Measurements from ENCODE around the gene RPS19BP1. TPM values are rescaled to one million over a fixed set of nuclear protein-coding genes. Genes with fewer than 3 reads are reported as not detected.

RPS19BP1 gene
- total RNA-seq, 2 donors from 2014 or later = 61.4 to 111 TPM

- Histone ChIP-seq H3K36me3 (no peaks in the 10 kb centered on the region), H3K27me3 (no peaks in the 10 kb centered on the region), H3K9ac (ENCODE audit: low read depth in 2 of 2, low read length in 2 of 2) (peak overlapping the region in 1 of 2 donors; percentile 22), H3K9me3 (no peaks in the 10 kb centered on the region), H3K27ac (no peak overlapping the region), H3K4me1 (no peaks in the 10 kb centered on the region), H3K4me3 (no peak overlapping the region)
- peak; percentile 80 for TF ChIP-seq CTCF (IDR thresholded peaks at IDR 0.05)
- peak; percentile 79 for DNase-seq
- intact Hi-C loops (cut with DNase I) = no loop called here
These were observed 36.3 kb downstream of the RPS19BP1 start for GRCh38 chr22:39496131-39496838.

DNA sequence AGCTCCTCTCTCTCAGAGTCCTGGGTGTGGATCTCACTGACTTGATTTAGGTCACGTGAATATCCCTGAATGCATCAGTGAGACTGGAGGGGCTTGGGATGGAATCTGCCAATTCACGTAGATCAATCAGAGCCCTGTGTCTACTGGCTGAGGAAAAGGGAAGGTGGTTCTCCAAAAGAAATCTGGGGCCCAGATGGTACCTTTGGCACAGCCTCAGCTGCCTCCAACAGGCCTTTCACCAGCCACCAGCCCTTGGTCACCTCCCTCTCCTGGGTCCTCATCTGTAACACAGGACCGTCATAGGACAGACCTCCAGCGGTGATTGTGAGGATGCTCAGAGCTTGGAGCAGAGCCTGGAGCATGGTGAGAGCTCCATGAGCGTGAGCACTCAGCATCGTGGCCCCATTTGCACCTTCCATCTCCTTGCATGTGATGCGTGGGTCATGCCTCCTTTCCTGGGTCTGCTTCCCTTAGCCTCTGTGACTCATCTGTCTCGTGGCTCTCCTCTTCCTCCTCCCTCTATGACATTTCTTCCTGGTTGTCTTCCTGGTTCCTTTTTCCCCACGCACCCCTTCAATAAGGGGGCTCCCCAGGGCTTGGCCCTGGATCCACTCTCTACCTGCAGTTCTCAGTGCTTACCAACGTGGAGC, 38.0 kb downstream of the RPS19BP1 start:
- no peak for TF ChIP-seq CTCF (IDR thresholded peaks at IDR 0.05)
- no peak overlapping the region for H3K4me3 ChIP-seq
- H3K9me3 ChIP-seq = no peaks in the 10 kb centered on the region
- H3K27me3 ChIP-seq = no peaks in the 10 kb centered on the region
- no peak overlapping the region for H3K9ac ChIP-seq (ENCODE audit: low read depth in 2 of 2, low read length in 2 of 2)
- intact Hi-C loops (cut with DNase I) = loop anchor here (5.0 kb wide), 1 partner anchor 33 kb away; no protein-coding TSS in a partner anchor
- no peak for DNase-seq
- H3K36me3 ChIP-seq = no peaks in the 10 kb centered on the region
- H3K27ac ChIP-seq = no peak overlapping the region
- H3K4me1 ChIP-seq = peaks cover 4% of the 10 kb centered on the region

DNA sequence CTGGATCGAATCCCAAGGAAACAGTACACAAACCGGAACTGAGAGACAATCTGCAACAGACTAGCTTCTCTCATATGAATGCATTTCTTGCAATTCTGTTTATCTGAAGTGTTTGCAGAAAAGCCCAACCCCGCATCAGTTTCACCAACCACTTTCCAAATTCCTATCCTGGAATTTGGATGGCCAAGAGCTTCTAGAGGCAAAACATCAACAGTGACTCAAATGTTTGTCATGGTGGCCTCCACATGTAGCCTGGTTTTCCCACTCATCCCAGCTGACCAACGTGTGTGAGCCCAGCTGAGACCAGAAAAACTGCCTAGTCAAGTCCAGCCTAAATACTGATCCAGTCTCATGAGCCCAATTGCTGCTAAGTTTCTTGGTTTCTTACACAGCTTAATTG, 38.8 kb downstream of the RPS19BP1 start:
- H3K9me3 ChIP-seq = no peaks in the 10 kb centered on the region
- no peaks in the 10 kb centered on the region for H3K27me3 ChIP-seq
- no peak overlapping the region for H3K9ac ChIP-seq (ENCODE audit: low read depth in 2 of 2, low read length in 2 of 2)
- no peak overlapping the region for H3K4me3 ChIP-seq
- peaks cover 7% of the 10 kb centered on the region for H3K4me1 ChIP-seq
- intact Hi-C loops (cut with DNase I) = loop anchor here (5.0 kb wide), 1 partner anchor 34 kb away; no protein-coding TSS in a partner anchor
- no peaks in the 10 kb centered on the region for H3K36me3 ChIP-seq
- H3K27ac ChIP-seq = no peak overlapping the region
- TF ChIP-seq CTCF (IDR thresholded peaks at IDR 0.05) = no peak
- DNase-seq = no peak

GRCh38 chr22:39492186-39492585, 40.4 kb downstream of the RPS19BP1 start:
- DNase-seq = no peak
- Histone ChIP-seq H3K4me1 (peaks cover 7% of the 10 kb centered on the region), H3K27me3 (no peaks in the 10 kb centered on the region), H3K4me3 (no peak overlapping the region), H3K9me3 (no peaks in the 10 kb centered on the region), H3K27ac (no peak overlapping the region), H3K9ac (ENCODE audit: low read depth in 2 of 2, low read length in 2 of 2) (no peak overlapping the region), H3K36me3 (no peaks in the 10 kb centered on the region)
- intact Hi-C loops (cut with DNase I) = loop anchor here (5.0 kb wide), 1 partner anchor 35 kb away; no protein-coding TSS in a partner anchor
- no peak for TF ChIP-seq CTCF (IDR thresholded peaks at IDR 0.05)

DNA sequence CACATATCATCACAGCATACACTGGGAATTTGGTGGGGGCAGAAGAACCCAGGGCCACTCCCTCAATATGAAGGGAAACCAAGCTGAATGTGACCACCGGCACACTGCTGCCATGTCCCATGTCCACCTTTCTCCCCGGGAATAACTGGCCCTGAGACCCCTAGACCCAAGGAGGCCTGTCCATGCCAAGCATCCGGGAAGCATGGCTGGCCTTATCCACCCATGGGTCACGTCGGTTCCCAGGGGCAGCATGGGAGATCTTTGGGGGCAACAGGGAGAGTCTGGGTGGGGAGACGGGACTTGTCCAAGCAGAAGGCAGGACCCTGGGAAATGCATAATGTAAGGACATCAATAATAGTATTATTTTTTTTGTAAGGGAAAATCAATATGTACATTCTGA, 40.9 kb downstream of the RPS19BP1 start:
- no peaks in the 10 kb centered on the region for H3K9me3 ChIP-seq
- no peak for TF ChIP-seq CTCF (IDR thresholded peaks at IDR 0.05)
- intact Hi-C loops (cut with DNase I) = loop anchor here (5.0 kb wide), 1 partner anchor 36 kb away; no protein-coding TSS in a partner anchor
- no peak overlapping the region for H3K4me3 ChIP-seq
- no peak overlapping the region for H3K9ac ChIP-seq (ENCODE audit: low read depth in 2 of 2, low read length in 2 of 2)
- peaks cover 7% of the 10 kb centered on the region for H3K4me1 ChIP-seq
- no peaks in the 10 kb centered on the region for H3K36me3 ChIP-seq
- DNase-seq = no peak
- no peaks in the 10 kb centered on the region for H3K27me3 ChIP-seq
- H3K27ac ChIP-seq = no peak overlapping the region
